Measurements from ENCODE around the gene POP4. TPM values are rescaled to one million over a fixed set of nuclear protein-coding genes. Genes with fewer than 3 reads are reported as not detected.
"Not testable (repeated sequence)": the region's sequence is repeated elsewhere in the genome, so short reads cannot be mapped to it uniquely, and the experiment has no call there.

POP4 gene, protein sequence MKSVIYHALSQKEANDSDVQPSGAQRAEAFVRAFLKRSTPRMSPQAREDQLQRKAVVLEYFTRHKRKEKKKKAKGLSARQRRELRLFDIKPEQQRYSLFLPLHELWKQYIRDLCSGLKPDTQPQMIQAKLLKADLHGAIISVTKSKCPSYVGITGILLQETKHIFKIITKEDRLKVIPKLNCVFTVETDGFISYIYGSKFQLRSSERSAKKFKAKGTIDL
- total RNA-seq: 37.7 TPM

DNA sequence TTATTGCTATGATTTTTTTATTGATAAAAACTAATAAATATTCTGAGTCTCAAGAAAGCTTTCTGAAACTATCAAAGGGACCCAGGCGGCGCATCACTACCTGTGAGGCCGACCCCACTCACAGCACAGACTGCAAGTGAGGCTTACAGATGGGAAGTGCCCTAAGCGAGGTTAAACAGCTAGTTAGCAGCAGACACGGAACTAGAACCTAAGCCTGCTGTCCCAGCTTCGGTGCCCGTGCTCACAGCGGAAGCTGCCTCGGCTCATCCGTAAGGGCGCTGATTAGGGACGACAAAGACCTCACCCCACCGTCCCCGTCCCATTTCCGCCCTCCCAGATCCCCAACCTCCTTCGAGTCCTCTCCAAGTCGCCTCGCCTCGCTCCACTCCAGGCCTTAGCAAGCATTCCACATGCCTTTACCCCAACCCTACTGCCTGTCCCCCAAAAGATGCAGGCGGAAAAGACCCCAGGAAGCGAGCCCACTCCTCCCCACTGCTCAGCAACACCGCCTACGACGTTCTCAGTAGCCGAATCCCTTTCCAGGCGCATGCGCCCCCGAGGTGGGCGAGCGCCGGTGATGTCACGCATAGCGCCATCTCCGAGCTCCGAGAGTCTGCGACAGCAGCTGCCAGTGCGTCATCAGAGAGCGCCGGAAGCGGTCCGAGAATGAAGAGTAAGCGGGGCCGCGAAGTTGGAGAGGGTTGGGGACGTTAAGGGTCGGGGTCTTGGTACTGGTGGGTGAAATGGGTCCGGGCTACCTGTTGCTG is at the start of gene POP4:
TSS of gene POP4 (plus strand) at position 631 of the 767 bp plus-strand sequence. CDS start at position 667, 36 bp downstream.
- peak; percentile 89 for DNase-seq

DNA sequence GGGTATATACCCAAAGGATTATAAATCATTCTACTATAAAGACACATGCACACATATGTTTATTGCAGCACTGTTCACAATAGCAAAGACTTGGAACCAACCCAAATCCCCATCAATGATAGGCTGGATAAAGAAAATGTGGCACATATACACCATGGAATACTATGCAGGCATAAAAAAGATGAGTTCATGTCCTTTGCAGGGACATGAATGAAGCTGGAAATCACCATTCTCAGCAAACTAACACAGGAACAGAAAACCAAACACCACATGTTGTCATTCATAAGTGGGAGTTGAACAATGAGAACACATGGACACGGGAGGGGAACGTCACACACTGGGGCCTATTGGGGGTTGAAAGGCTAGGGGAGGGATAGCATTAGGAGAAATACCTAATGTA is 47.0 kb upstream of the POP4 start:
- DNase-seq: not testable (repeated sequence)

DNA sequence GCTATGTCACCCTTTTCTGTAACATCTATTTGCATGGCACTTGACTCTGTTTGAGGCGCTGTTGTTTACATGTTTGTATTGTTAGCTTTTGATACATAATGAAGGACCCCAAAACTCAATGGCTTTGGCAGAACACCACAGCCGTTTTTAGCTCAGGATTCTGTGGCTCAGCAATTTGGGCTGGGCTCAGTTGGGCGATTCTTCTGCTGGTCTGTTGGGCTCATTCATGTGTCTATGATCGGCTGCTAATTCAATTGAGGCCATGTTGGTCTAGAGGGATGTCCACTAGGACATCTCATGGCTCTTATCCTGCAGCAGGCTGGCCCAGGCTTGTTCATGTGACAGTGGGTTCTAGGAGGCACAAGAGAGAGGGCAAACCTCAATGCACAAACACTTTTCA is 46.3 kb upstream of the POP4 start:
- no peak for DNase-seq

DNA sequence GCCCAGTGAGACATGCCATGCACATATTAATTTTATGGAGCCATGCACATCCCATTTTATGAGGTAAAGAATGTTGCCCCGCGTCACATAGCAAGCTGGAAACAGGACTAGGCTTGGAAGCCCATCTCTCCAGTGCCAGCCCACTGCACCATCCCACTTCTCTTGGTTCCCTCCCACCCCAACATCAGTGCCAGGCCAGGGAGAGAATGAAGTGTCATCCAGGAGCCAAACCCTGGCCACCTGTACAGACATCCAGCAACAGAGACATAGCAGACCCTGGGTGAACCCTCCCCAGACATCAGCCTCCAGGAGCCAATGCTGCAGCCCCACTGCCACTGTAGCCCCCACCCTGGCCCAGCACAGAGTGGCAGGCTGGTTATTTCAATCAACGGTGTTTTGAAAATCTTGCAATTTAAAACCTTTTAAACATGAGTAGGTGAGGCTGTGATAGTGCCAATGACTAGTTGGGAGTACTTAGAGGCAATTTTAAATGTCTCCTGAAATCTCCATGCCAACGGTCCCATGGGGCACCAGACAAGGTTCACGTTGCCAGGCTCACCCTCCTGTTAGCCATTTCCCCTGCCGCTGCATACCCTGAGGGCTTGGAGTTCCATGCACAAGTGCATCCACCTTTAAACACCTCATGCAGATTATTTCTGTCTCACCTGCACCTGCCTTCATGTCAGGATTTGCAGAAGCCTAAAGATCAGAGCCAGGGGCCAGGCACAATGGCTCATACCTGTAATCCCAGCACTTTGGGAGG is 45.6 kb upstream of the POP4 start:
- DNase-seq: no peak

DNA sequence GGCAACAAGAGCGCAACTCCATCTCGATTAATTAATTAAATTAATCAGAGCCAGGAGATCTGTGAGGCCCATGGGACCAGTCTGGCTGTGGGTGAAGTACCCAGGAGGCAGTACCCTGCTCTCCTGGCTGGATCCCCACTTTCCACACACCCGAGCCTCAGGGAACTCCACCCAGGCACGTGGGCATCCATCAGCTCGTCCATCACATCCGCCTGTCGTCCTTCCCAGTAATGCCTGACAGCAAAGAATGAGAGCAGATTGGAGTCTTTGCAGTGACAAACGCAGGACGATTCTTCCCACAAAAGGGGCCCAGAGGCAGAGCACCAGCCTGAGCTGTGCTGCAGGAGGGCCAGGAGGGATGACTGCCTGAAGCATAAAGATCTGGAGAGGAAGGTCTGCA is 44.5 kb upstream of the POP4 start:
- no peak for DNase-seq

DNA sequence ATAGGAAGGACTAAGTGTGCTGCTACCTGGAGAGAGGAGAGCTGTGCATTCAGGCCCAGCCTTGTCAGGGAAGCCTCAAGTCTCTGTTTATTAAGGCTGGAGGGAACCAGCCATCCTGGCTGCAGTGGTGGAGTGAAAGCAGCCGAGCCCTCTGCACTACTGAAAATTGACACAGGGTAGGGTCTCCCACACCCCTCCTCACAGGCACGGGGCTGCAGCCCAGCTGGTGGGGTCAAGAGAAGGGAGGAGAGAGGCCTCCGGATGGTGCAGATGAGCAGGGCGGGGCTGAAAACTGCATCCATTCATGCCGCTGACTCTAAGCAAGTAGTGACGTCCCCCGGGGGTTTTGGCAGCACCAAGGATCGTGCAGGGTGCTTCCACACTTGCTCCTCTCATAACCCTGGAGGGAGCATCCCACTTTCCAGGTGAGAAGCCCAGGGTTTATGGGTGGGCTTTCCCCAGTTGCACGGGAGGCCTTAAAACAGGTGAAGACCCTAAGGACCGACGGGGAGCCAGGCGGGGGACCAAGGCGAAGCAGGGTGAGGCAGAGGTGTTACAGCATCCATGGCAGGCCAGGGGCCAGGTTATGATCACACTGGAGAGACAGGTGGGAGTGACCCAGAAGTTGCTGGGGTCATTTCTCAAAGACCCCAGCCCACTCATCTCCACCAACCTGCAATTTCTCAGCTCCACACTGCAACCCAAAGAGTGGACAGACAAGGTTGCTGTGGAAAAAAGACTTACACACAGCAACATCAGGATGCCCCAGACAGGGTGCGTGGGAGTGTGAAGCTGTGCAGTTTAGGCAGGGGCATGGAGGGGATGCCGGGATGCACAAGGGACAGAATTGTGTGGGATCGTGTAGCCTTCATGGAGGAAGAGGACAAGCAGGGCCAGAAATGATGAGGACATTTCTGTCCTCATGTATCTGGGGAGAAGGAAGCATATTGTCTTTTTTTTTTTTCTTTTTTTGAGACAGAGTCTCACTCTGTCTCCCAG is 43.5 kb upstream of the POP4 start:
- DNase-seq: no peak

DNA sequence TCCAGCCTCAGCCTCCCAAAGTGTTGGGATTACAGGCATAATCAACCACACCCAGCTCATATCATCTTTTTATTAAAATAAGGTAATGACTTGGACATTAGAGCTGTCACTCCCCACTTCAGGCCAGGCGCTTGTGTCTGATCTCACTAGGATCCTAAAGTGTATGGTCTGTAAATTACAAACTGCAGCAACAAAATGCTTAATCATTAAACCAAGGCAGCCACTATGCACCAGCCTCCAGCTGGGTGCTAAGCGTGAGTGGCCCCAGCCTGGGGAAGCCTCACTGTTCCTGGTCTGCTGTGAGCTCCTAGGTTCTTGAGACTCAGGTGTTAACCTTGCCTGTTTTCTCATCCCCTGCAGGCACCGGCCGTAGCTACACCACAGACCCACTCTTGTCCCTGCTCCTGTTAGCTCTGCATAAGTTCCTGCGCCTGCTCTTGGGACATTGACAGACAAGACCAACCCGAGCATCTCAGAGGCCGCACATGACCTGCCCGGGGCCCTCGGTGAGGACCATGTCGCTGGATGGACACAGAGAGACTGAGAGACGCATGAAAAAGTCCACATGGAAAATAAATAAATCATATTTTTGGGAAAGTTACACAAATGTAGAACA is 42.5 kb upstream of the POP4 start:
- no peak for DNase-seq

DNA sequence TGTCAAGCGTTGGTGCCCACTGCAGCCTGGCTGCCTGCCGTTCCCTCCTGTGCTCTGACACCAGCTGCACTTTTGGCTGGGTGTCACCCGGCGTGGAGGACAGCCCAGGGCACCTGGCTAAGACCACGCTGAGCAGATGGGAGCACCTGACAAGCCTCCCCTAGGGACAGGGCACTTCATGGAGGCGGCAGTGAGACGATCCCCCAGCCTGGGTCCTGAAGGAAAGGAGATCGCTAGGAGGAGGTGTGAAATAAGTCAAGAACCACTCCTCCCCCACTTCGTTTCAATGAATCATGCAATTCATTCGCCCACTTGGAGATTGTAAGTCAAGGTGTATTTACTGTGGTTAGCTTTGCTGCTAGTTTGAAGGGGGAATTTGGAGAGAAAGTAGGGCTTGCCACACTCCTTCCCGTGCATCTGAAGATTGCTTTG is 41.5 kb upstream of the POP4 start:
- DNase-seq: no peak

DNA sequence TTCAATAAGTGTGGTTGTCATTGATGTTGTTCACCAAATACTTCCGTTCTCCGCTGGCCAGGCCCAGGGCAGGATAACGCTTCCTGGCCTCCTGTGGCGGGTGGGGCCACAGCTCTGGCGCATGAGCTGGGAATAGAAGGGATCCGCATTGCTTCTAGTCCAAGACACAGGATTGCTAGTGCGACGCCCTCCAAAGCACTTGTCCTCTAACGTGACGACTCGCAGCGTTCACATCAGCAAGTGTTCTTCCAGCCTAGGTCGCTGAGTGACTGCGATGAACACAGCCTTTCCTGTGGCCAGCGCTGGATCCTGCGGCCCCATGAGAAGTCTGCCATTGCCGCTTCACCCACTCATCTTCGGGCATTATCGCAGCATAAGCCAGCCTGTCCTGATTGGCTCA is 40.9 kb upstream of the POP4 start:
- no peak for DNase-seq

DNA sequence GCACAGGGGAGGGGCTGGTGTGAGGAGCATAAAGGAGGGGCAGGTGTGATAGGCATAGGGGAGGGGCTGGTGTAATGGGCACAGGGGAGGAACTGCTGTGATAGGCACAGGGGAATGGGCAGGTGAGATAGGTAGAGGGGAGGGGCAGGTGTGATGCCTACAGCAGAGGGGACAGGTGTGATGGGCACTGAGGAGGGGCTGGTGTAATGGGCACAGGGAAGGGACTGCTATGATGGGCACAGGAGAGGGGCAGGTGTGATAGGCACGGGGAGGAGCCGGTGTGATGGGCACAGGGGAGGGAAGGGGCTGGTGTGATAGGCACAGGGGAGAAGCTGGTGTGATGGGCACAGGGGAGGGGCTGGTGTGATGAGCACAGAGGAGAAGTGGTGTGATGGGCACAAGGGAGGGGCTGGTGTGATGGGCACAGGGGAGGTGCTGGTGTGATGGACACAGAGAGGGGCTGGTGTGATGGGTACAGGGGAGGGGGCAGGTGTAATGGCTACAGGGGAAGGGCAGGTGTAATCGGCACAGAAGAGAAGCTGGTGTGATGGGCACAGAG is 39.5 kb upstream of the POP4 start:
- DNase-seq: no peak

DNA sequence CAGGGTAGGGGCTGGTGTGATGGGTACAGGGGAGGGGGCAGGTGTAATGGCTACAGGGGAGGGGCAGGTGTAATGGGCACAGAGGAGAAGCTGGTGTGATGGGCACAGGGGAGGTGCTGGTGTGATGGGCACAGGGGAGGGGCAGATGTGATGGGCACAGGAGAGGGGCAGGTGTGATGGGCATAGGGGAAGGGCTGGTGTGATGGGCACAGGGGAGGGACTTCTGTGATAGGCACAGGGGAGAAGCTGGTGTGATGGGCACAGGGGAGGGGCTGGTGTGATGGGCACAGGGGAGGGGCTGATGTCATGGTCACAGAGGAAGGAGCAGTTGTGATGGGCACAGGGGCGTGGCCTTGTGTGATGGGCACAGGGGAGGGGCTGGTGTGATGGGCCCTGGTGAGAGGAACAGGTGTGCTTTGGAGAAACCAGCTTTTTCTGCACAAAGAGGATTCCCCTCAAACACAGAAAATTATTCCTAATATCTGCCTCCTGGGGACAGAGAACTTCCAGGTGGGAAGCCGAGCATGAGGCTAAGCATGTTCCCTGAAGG is 38.6 kb upstream of the POP4 start:
- no peak for DNase-seq

DNA sequence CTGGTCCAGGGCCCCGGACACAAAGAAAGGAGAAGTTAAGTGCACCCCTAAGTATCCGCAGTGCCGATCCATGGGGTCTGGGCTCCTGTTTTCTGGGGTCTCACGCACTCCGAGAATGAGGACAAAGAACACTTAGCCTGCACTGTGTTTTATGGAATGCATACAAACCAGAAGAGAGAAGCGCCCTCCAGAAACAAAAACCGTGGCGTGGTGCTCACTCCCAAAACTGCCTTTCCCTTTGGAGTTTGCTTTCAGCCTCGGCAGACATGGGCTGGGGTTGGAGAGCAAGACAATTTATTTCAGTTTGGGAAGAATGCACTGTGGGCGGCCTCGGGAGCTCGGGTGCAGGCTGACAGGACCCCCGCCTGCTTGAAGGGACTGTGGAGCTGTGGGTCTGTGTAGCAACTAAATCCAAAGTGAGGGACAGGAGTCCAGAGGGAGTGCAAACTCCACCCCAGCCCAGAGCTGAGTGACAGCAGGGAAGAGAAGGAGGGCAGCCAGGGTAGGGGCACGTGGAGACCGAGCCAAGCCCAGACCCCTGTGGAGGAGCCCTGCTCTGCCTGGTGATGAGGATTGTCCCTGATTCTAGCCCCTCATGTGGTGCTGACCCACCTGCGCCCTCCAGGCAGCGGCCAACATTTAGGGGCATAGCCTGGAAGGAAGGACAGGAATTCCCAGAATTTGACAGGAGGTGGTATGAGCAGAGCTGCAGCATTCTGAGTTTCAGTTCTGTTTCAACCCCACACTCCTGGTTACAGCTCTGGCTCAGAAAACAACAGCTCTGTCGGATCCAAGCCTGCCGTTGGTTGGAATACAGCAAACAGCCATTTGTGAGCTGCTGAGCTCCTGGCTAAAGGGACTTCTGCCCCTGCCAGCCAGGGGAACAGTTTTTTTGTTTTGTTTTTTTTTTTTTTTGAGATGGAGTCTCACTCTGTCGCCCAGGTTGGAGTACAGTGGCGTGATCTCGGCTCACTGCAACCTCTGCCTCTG is 37.8 kb upstream of the POP4 start:
- no peak for DNase-seq

DNA sequence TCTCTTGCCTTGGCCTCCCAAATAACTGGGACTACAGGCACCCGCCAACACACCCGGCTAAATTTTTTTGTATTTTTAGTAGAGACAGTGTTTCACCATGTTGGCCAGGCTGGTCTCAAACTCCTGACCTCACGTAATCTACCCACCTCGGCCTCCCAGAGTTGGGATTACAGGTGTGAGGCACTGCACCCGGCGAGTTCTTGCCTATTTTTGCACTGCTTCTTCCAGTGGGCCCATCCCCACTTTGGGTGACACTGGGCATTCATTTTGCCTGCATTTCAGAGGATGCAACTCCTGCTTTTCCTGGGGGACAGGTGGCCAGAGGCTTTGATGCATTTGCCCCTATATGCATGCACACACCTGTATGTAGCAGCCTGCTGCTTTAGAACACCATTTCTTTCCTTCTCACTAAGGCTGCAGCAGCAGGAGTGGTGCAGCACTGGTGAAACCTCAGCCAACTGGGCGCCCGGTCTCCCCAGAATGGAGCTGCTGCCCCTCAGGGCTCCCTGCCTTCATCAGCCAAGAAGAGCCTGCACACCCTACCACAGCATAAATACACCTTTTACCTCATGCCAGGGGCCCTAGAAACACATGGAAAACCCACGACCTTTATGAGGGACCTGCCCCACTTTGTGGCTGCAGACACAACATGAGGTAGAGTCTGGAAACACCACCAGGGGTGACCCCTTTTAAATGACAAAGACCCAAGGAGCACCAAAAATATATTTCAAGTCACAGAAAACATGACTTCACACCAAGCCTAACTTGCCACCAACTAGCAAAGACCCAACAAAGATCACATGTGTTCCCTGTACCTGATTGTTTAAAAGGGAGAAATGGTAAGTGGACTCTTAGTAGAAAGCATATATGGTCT is 36.8 kb upstream of the POP4 start:
- DNase-seq: no peak

DNA sequence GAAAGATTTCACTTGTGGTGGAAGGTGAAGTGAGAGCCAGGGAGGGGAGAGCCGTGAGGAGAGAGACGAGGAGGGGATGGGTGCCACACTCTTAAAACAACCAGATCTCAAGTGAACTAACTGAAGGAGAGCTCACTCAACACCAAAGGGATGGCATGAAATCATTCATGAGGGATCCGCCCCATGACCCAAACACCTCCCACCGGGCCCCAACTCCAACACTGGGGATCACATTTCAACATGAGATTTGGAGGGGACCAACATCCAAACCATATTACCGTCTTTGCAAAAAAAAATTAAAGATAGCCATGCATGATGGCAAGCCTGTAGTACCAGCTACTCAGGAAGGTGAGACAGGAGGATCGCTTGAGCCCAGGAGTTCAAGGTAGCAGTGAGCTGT is 34.9 kb upstream of the POP4 start:
- DNase-seq: no peak

DNA sequence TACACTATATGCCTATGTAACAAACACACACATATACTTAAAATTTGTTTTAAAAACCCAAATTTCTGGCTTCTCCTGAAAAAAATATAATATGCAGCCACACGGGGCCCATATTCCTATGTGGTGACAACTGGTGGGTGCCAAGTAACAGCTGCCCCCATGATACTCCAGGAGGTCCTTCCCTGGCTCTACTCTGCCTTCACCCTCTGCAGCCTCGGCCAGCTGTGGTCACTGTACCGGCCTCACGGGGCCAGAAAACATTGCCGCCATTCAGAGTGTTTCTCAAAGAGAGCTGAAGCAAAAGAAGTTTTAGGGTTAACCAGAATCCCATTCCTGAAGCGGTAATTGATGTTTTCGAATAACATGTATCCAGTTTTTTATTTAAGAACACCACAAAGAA is 32.6 kb upstream of the POP4 start:
- DNase-seq: no peak

DNA sequence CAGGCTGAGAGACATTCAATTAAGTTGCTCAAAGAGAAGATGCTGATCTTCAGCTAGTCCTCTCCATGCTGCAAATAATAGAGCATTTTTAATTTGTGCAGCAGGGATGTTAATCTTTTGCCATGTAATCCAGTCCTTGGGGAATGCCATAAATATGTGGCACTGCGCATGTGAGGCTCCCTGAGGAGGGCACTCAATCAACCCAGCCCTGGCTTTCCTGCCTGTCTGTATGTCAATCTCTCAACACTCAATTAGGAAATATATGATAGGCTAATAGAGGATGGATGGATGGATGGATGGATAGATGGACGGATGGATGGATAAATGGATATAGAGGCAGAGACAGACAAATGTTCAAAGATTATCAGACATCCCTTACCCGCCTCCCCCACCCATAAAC is 31.6 kb upstream of the POP4 start:
- no peak for DNase-seq

DNA sequence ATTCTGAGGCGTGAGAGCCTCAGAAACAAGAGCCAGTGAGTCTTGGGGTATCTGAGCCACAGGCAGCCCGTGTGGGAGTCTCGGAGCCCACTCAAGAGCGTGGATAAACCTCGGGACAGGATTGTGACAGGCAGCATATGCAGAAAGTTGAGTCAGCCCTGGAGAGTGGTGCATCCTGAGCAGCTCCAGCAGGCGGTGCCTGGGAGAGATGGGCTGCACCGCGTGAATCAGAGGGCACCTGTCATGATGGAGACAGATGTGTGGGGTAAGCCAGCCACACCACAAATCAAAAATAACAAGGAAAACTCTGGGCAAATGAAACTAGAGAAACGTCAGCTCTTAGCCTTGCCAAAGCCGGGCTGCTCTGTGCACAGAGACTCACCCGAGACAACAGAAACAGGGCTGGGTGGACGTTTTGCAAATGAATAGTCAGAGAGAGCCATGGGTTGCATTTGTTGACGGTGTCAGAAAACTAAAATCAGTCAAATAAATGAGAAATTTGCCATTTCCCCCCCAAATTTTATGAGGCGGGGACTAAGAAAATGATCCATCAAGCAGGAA is 30.0 kb upstream of the POP4 start:
- peak; percentile 42 for DNase-seq

All from occipital lobe (tissue), 2 donors.